IMR-90 (cell line): ENCODE measurements around the gene NKTR.

Source experiments
- BHLHE40 ChIP-seq: fragments of 150-350 bp; IDR thresholded peaks from 2 replicates; pipeline ENCODE4 v1.6.1; 2016; ENCODE audit warnings: mild to moderate bottlenecking, low read depth, low read length
- CEBPB ChIP-seq: IDR thresholded peaks from 2 replicates; pipeline ENCODE4 v1.6.1; 2012; ENCODE audit warnings: low read depth, low read length, improper control_type of control experiment
- CHD1 ChIP-seq: IDR thresholded peaks from 2 replicates; pipeline ENCODE4 v1.6.1; 2012; ENCODE audit warnings: low read depth, low read length, improper control_type of control experiment
- FOS ChIP-seq: fragments of 150-350 bp; IDR thresholded peaks from 2 replicates; pipeline ENCODE4 v1.6.1; 2016; ENCODE audit warnings: low read depth, low read length
- MAFK ChIP-seq: IDR thresholded peaks from 2 replicates; pipeline ENCODE4 v1.6.1; 2012; ENCODE audit warnings: low read depth, low read length, improper control_type of control experiment
- MAZ ChIP-seq: IDR thresholded peaks from 2 replicates; pipeline ENCODE4 v1.6.1; 2012; ENCODE audit warnings: low read depth, mild to moderate bottlenecking, low read length, improper control_type of control experiment, moderate library complexity, borderline replicate concordance
- POLR2A ChIP-seq: IDR thresholded peaks from 2 replicates; pipeline ENCODE4 v1.6.1; 2012; ENCODE audit warnings: mild to moderate bottlenecking, low read depth, low read length
- RAD21 ChIP-seq: IDR thresholded peaks from 2 replicates; pipeline ENCODE4 v1.6.1; 2012; ENCODE audit warnings: low read length, improper control_type of control experiment
- RCOR1 ChIP-seq: IDR thresholded peaks from 2 replicates; pipeline ENCODE4 v1.6.1; 2012; ENCODE audit warnings: mild to moderate bottlenecking, low read length, improper control_type of control experiment; ENCODE audit not compliant: insufficient replicate concordance
- RFX5 ChIP-seq: IDR thresholded peaks from 2 replicates; pipeline ENCODE4 v1.8.0; 2012; ENCODE audit warnings: low read depth, mild to moderate bottlenecking, low read length, moderate library complexity
- TF ChIP-seq, protein P1 (sequence below): conservative IDR thresholded peaks from 2 replicates; pipeline ENCODE4 v1.5.1; 2012; ENCODE audit warnings: mild to moderate bottlenecking, low read depth, low read length, improper control_type of control experiment
- TF ChIP-seq, protein P2 (sequence below): fragments of 150-350 bp; IDR thresholded peaks from 2 replicates; pipeline ENCODE4 v1.6.1; 2017; ENCODE audit warnings: mild to moderate bottlenecking, antibody characterized with exemption, low read length, low read depth

DNA sequence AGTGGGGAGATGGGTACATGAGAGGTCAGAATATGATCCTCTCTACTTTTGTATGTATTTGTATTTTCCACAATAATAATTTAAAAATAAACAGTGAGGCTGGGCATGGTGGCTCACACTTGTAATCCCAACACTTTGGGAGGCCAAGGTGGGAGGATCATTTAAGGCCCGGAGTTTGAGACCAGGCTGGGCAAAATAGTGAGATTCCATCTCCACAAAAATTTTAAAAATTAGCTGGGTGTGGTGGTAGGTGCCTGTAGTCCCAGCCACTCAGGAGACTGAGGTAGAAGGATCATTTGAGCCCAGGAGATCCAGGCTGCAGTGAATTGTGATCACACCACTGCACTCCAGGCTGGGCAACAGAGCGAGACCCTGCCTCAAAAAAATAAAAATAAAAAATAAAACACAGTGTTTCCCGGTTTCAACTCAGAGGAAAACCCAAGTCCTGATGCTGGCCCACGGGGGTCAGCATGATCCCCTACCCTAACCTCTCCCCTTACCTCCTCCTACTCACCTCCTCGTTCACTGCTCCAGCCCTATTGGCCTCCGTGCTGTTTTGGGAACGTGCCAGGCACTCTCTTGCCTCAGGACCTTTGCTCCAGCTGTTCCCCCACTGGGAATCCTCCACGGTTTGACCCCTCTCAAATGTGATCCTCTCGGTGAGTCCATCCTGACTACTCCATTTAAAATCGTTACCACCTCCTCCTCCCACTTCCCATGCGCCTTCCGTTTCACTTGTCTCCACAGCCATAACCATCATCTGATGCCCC is 82.0 kb downstream of the NKTR start:
- TF ChIP-seq, protein P1, sequence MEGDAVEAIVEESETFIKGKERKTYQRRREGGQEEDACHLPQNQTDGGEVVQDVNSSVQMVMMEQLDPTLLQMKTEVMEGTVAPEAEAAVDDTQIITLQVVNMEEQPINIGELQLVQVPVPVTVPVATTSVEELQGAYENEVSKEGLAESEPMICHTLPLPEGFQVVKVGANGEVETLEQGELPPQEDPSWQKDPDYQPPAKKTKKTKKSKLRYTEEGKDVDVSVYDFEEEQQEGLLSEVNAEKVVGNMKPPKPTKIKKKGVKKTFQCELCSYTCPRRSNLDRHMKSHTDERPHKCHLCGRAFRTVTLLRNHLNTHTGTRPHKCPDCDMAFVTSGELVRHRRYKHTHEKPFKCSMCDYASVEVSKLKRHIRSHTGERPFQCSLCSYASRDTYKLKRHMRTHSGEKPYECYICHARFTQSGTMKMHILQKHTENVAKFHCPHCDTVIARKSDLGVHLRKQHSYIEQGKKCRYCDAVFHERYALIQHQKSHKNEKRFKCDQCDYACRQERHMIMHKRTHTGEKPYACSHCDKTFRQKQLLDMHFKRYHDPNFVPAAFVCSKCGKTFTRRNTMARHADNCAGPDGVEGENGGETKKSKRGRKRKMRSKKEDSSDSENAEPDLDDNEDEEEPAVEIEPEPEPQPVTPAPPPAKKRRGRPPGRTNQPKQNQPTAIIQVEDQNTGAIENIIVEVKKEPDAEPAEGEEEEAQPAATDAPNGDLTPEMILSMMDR, result no peak
- no peak for TF ChIP-seq RFX5
- TF ChIP-seq POLR2A, result no peak
- no peak for TF ChIP-seq BHLHE40
- TF ChIP-seq, protein P2, sequence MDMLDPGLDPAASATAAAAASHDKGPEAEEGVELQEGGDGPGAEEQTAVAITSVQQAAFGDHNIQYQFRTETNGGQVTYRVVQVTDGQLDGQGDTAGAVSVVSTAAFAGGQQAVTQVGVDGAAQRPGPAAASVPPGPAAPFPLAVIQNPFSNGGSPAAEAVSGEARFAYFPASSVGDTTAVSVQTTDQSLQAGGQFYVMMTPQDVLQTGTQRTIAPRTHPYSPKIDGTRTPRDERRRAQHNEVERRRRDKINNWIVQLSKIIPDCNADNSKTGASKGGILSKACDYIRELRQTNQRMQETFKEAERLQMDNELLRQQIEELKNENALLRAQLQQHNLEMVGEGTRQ, result no peak
- no peak for TF ChIP-seq MAZ
- no peak for TF ChIP-seq RAD21
- TF ChIP-seq CHD1, result no peak
- TF ChIP-seq CEBPB, result no peak
- no peak for TF ChIP-seq FOS
- TF ChIP-seq RCOR1, result no peak
- TF ChIP-seq MAFK, result no peak
